Activated T-helper 2 cell treated with anti-CD3 and anti-CD28 coated beads, Interferon-gamma antibody, Interleukin-2, Interleukin-4, amounts not matched to agents 10 μg/mL and 5 μg/mL and 100 μg/mL, durations not matched to agents 14 hours and 24 hours and 36 hours (primary cell): ENCODE measurements around the gene ARHGAP10. TPM values are rescaled to one million over a fixed set of nuclear protein-coding genes. Genes with fewer than 3 reads are reported as not detected.
"Not testable (repeated sequence)": the region's sequence is repeated elsewhere in the genome, so short reads cannot be mapped to it uniquely, and the experiment has no call there.

Source experiments
- DNase-seq: peaks from one replicate; pipeline ENCODE4 v3.0.0; 2021; ENCODE audit warnings: low spot score
- H3K27ac Mint-ChIP-seq: one replicate; pipeline ENCODE4 v1.8.0; 2021; ENCODE audit warnings: mixed read lengths
- H3K27me3 Mint-ChIP-seq: one replicate; pipeline ENCODE4 v1.8.0; 2021; ENCODE audit warnings: low read depth, mixed read lengths
- H3K36me3 Mint-ChIP-seq: one replicate; pipeline ENCODE4 v1.8.0; 2021; ENCODE audit warnings: low read depth, mixed read lengths
- H3K4me1 Mint-ChIP-seq: one replicate; pipeline ENCODE4 v1.8.0; 2021; ENCODE audit warnings: low read depth, mixed read lengths
- H3K4me3 Mint-ChIP-seq: one replicate; pipeline ENCODE4 v1.8.0; 2021; ENCODE audit warnings: low read depth, mild to moderate bottlenecking, moderate library complexity, mixed read lengths
- H3K9me3 Mint-ChIP-seq: one replicate; pipeline ENCODE4 v1.8.0; 2021; ENCODE audit warnings: mixed read lengths
- intact Hi-C: fragments of 100-400 bp; cut with micrococcal nuclease; formaldehyde crosslinking; loops from one replicate; pipeline ENCODE4 v1.15.1; 2023
- total RNA-seq: library from RNA; stranded (reverse); gene quantifications from 2 replicates; pipeline ENCODE4 v1.2.3, GENCODE V29; 2022

The ARHGAP10 gene
- total RNA-seq, 1 donor from 2014 or later: 18.5 TPM

- DNase-seq: no peak
- Mint-ChIP-seq H3K27ac (no peak overlapping the region), H3K4me1 (no peaks in the 10 kb centered on the region), H3K27me3 (no peaks in the 10 kb centered on the region), H3K36me3 (peaks cover 46% of the 10 kb centered on the region), H3K4me3 (no peak overlapping the region), H3K9me3 (peaks cover 21% of the 10 kb centered on the region)
- intact Hi-C loops: no loop called here
Observed at GRCh38 chr4:147891476-147892115, 159.7 kb downstream of the ARHGAP10 start.

DNA sequence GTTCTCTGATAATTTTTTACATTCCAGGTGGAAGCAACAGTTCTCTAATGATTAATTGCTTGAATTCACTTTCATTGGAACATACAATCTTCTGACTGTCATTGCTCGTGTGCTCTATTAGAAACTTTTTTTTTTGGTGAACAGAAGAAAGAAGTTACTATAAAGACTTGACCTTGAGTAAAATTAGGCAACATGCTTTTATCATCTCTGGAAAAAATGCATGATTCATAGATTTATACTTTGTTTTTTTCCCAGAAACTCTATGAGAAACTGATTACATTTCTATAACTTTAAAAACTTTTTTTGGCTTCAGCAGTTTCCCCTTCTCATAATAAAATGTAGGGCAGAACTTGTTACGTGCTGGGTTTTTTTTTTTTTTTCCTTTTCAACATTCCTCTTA, 167.6 kb downstream of the ARHGAP10 start:
- intact Hi-C loops: no loop called here
- H3K9me3 Mint-ChIP-seq: peaks cover 22% of the 10 kb centered on the region
- DNase-seq: no peak
- H3K27me3 Mint-ChIP-seq: no peaks in the 10 kb centered on the region
- H3K36me3 Mint-ChIP-seq: peaks cover 28% of the 10 kb centered on the region
- H3K4me1 Mint-ChIP-seq: no peaks in the 10 kb centered on the region
- no peak overlapping the region for H3K4me3 Mint-ChIP-seq
- no peak overlapping the region for H3K27ac Mint-ChIP-seq

GRCh38 chr4:147901388-147901787, 169.5 kb downstream of the ARHGAP10 start:
- H3K9me3 Mint-ChIP-seq: peaks cover 17% of the 10 kb centered on the region
- peaks cover 29% of the 10 kb centered on the region for H3K36me3 Mint-ChIP-seq
- no peak overlapping the region for H3K27ac Mint-ChIP-seq
- H3K27me3 Mint-ChIP-seq: no peaks in the 10 kb centered on the region
- no peaks in the 10 kb centered on the region for H3K4me1 Mint-ChIP-seq
- no peak overlapping the region for H3K4me3 Mint-ChIP-seq
- intact Hi-C loops: no loop called here
- DNase-seq: no peak

- intact Hi-C loops: no loop called here
- peaks cover 33% of the 10 kb centered on the region for H3K36me3 Mint-ChIP-seq
- no peak for DNase-seq
- H3K27me3 Mint-ChIP-seq: no peaks in the 10 kb centered on the region
- no peak overlapping the region for H3K27ac Mint-ChIP-seq
- peaks cover 17% of the 10 kb centered on the region for H3K9me3 Mint-ChIP-seq
- H3K4me3 Mint-ChIP-seq: no peak overlapping the region
- H3K4me1 Mint-ChIP-seq: no peaks in the 10 kb centered on the region
Observed at GRCh38 chr4:147901916-147902315, 170.0 kb downstream of the ARHGAP10 start.

DNA sequence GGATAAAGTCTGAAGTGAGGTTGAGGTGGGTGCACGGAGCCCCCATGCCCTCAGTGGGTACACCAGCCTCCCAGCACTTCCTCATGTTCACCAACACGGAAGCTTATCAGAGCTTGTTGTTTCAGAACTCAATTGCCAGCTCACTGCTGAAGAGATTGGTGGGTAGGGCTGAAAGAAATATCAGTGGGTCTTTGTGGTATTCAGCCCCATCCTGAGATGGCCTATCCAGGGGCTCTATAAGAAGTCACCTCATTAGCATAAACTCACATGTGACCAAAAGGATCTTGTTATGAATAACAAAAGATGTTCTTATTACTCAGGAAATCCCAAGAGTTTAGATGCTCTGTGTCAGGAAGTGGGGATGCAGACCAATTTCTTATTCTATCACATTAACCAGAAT, 177.3 kb downstream of the ARHGAP10 start:
- peaks cover 6% of the 10 kb centered on the region for H3K9me3 Mint-ChIP-seq
- H3K27me3 Mint-ChIP-seq: no peaks in the 10 kb centered on the region
- no peaks in the 10 kb centered on the region for H3K4me1 Mint-ChIP-seq
- no peak overlapping the region for H3K27ac Mint-ChIP-seq
- intact Hi-C loops: no loop called here
- H3K4me3 Mint-ChIP-seq: no peak overlapping the region
- H3K36me3 Mint-ChIP-seq: peaks cover 35% of the 10 kb centered on the region
- no peak for DNase-seq

DNA sequence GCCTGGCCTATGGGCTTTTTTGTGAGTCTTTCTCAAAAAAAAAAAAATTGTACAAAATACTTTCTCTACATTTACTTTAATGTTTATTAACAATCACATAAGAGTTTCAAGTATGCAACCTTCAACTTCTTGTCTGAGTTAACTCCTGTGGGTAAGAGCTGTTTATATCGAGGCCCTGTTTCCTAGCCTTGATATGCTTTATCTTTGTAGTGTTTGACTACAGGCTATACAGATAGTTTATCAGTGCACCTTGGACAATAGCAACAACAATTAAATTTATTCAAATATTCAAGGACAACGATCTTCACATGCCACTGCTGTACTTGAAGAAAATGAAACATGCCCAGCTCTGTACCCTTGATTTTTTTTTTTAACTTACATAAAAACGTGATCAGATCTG, 178.4 kb downstream of the ARHGAP10 start:
- Mint-ChIP-seq H3K27me3 (no peaks in the 10 kb centered on the region), H3K4me3 (no peak overlapping the region), H3K36me3 (peaks cover 33% of the 10 kb centered on the region)

GRCh38 chr4:147912106-147912505, 180.2 kb downstream of the ARHGAP10 start:
- DNase-seq, H3K4me1 Mint-ChIP-seq, intact Hi-C loops, H3K4me3 Mint-ChIP-seq, H3K9me3 Mint-ChIP-seq, H3K27ac Mint-ChIP-seq, H3K27me3 Mint-ChIP-seq: not testable (repeated sequence)
- H3K36me3 Mint-ChIP-seq: peaks cover 21% of the 10 kb centered on the region

More for the DNA sequence above, 178.4 kb downstream of the ARHGAP10 start:
- DNase-seq: no peak
- intact Hi-C loops: no loop called here
- no peaks in the 10 kb centered on the region for H3K4me1 Mint-ChIP-seq
- H3K9me3 Mint-ChIP-seq: peaks cover 4% of the 10 kb centered on the region
- no peak overlapping the region for H3K27ac Mint-ChIP-seq

DNA sequence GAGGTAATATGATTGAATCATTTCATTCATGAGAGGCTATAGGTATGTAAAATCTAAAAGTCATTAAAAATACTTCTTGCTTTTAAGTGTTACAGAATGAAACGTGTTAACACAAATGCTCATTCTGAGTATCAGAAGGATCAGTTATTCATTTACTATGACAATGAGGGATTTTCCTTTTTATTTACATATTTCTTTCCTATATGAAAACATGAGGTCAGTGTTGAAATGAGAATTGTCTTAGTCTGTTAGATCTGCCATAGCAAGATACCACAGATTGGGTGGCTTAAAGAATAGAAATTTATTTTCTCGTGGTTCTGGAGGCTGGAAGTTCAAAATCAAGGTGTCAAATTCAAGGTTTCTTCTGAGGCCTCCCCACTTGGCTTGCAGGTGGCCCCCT, 181.2 kb downstream of the ARHGAP10 start:
- intact Hi-C loops: no loop called here
- no peak overlapping the region for H3K27ac Mint-ChIP-seq
- no peak overlapping the region for H3K4me3 Mint-ChIP-seq
- H3K9me3 Mint-ChIP-seq: no peaks in the 10 kb centered on the region
- no peaks in the 10 kb centered on the region for H3K4me1 Mint-ChIP-seq
- H3K36me3 Mint-ChIP-seq: peaks cover 18% of the 10 kb centered on the region
- H3K27me3 Mint-ChIP-seq: no peaks in the 10 kb centered on the region
- no peak for DNase-seq

DNA sequence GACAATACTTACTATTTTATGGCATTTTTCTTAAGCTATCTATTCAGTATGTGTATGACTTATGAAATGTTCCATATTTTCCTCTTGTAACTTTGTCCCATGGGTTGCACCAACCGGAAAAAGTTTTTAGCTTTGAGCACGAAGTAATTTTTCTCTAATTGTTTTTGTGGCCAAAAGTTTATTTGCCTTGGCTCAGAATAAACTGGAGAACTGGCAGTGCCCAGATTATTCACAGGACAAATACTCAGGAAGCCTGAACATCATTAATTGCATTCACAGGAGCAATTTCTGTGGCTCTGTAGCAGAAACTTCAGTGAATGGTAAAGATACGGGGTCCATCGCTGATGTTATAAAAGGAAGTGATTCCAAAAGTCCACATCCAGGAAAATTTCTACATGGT, 184.5 kb downstream of the ARHGAP10 start:
- peaks cover 3% of the 10 kb centered on the region for H3K36me3 Mint-ChIP-seq
- H3K4me1 Mint-ChIP-seq: no peaks in the 10 kb centered on the region
- DNase-seq: no peak
- H3K27ac Mint-ChIP-seq: no peak overlapping the region
- no peak overlapping the region for H3K4me3 Mint-ChIP-seq
- intact Hi-C loops: no loop called here
- no peaks in the 10 kb centered on the region for H3K9me3 Mint-ChIP-seq
- no peaks in the 10 kb centered on the region for H3K27me3 Mint-ChIP-seq

GRCh38 chr4:147923381-147923780, 191.5 kb downstream of the ARHGAP10 start:
- Mint-ChIP-seq H3K9me3 (no peaks in the 10 kb centered on the region), H3K36me3 (no peaks in the 10 kb centered on the region), H3K4me1 (peaks cover 5% of the 10 kb centered on the region), H3K4me3 (no peak overlapping the region), H3K27ac (no peak overlapping the region), H3K27me3 (no peaks in the 10 kb centered on the region)
- intact Hi-C loops: no loop called here
- no peak for DNase-seq

DNA sequence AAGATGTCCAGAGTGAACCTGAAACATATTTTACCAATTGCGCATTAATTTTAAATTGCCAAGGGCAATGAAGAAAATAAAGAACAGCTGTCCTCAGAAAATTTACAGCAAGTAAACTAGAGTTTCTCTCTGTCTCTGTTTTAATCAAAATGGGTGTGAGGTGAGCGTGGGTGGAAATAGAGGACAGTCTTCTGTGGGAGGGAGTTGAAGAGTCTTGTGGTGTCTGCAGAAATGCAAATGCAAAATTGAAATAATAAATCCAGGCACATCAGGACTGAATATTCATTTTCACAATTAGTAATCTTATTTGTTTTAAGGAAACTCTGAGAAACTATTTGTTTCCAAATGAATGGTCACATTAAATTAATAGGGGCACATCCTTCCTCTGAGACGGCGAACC, 192.0 kb downstream of the ARHGAP10 start:
- Mint-ChIP-seq H3K4me1 (peaks cover 5% of the 10 kb centered on the region), H3K27me3 (no peaks in the 10 kb centered on the region), H3K4me3 (no peak overlapping the region), H3K9me3 (no peaks in the 10 kb centered on the region), H3K27ac (no peak overlapping the region), H3K36me3 (no peaks in the 10 kb centered on the region)
- intact Hi-C loops: no loop called here
- DNase-seq: no peak

- Mint-ChIP-seq H3K4me1 (peaks cover 5% of the 10 kb centered on the region), H3K36me3 (no peaks in the 10 kb centered on the region), H3K27ac (no peak overlapping the region), H3K4me3 (no peak overlapping the region), H3K27me3 (no peaks in the 10 kb centered on the region), H3K9me3 (no peaks in the 10 kb centered on the region)
- intact Hi-C loops: no loop called here
- DNase-seq: no peak
Observed at GRCh38 chr4:147924604-147925412, 192.9 kb downstream of the ARHGAP10 start.

GRCh38 chr4:147927377-147928137, 195.7 kb downstream of the ARHGAP10 start:
- Mint-ChIP-seq H3K4me3 (no peak overlapping the region), H3K9me3 (no peaks in the 10 kb centered on the region), H3K36me3 (peaks cover 17% of the 10 kb centered on the region), H3K27ac (no peak overlapping the region), H3K4me1 (peaks cover 5% of the 10 kb centered on the region), H3K27me3 (no peaks in the 10 kb centered on the region)
- DNase-seq: no peak
- intact Hi-C loops: no loop called here
